OCI-LY7 (cell line): Measurements from ENCODE around the gene KCNMA1. TPM values are rescaled to one million over a fixed set of nuclear protein-coding genes. Genes with fewer than 3 reads are reported as not detected.
"Not testable (repeated sequence)": the region's sequence is repeated elsewhere in the genome, so short reads cannot be mapped to it uniquely, and the experiment has no call there.

Experiments
- BruUV-seq: library from RNA; stranded (reverse); fragments of 400-500 nt; replicated peaks from 2 replicates; lab custom pipeline; 2021; lab: Mats Ljungman, UMichigan
- CTCF ChIA-PET: fragments of 300-600 bp; sonication (Branson Sonifier 250); formaldehyde crosslinking; loops from one replicate; lab custom pipeline; 2022; ENCODE audit warnings: antibody characterized with exemption; ENCODE audit not compliant: unreplicated experiment; lab: Charles Lee
- POLR2A ChIA-PET: fragments of 300-600 bp; sonication (Branson Sonifier 250); formaldehyde crosslinking; loops from one replicate; lab custom pipeline; 2022; ENCODE audit warnings: antibody characterized with exemption; lab: Charles Lee
- DNase-seq: peaks from one replicate; pipeline ENCODE4 v3.0.0-alpha.2; 2015; ENCODE audit warnings: low spot score
- H2AFZ ChIP-seq: fragments of 200-600 bp; sonication (generic), shearing (Covaris generic); 2 replicates; pipeline ENCODE4 v1.6.1; 2014; ENCODE audit warnings: mild to moderate bottlenecking, antibody characterized with exemption, low read length, moderate library complexity
- H3K27ac ChIP-seq: fragments of 200-600 bp; sonication (generic); 2 replicates; pipeline ENCODE4 v1.5.1; 2014; ENCODE audit warnings: mixed run types, low read depth, mild to moderate bottlenecking, moderate library complexity, low read length, inconsistent platforms; ENCODE audit not compliant: poor library complexity, severe bottlenecking
- H3K36me3 ChIP-seq: fragments of 200-600 bp; sonication (generic); 2 replicates; pipeline ENCODE4 v1.6.1; 2014; ENCODE audit warnings: mild to moderate bottlenecking, antibody characterized with exemption, low read length, moderate library complexity, mixed read lengths; ENCODE audit not compliant: insufficient read depth
- H3K4me1 ChIP-seq: fragments of 200-600 bp; sonication (generic); 2 replicates; pipeline ENCODE4 v1.5.1; 2014; ENCODE audit warnings: mild to moderate bottlenecking, low read length; ENCODE audit not compliant: insufficient read depth, poor library complexity, severe bottlenecking
- H3K4me2 ChIP-seq: fragments of 200-600 bp; sonication (generic); 2 replicates; pipeline ENCODE4 v1.6.1; 2014; ENCODE audit warnings: mild to moderate bottlenecking, low read length
- H3K4me3 ChIP-seq: fragments of 200-600 bp; sonication (generic); 2 replicates; pipeline ENCODE4 v1.5.1; 2014; ENCODE audit warnings: mild to moderate bottlenecking, low read depth, low read length; ENCODE audit not compliant: poor library complexity, severe bottlenecking
- H3K79me2 ChIP-seq: fragments of 200-600 bp; sonication (generic); 2 replicates; pipeline ENCODE4 v1.6.1; 2016; ENCODE audit warnings: low read depth, mild to moderate bottlenecking, low read length, moderate library complexity, mixed read lengths; ENCODE audit not compliant: insufficient read depth
- H3K9me2 ChIP-seq: fragments of 200-600 bp; sonication (generic); 2 replicates; pipeline ENCODE4 v1.6.1; 2016; ENCODE audit warnings: mild to moderate bottlenecking, low read length, mixed read lengths; ENCODE audit not compliant: insufficient read depth
- H3K9me3 ChIP-seq: fragments of 200-600 bp; sonication (generic); 2 replicates; pipeline ENCODE4 v1.6.1; 2014; ENCODE audit warnings: mild to moderate bottlenecking, mixed run types, low read length, mixed read lengths
- H4K20me1 ChIP-seq: fragments of 200-600 bp; sonication (generic); 2 replicates; pipeline ENCODE4 v1.6.1; 2014; ENCODE audit warnings: mild to moderate bottlenecking, antibody characterized with exemption, low read length, moderate library complexity, mixed read lengths; ENCODE audit not compliant: insufficient read depth
- CTCF ChIP-seq: fragments of 200-600 bp; sonication (generic); conservative IDR thresholded peaks from 2 replicates; pipeline ENCODE4 v1.5.1; 2014; ENCODE audit warnings: mild to moderate bottlenecking, antibody characterized with exemption, low read length, moderate library complexity, mixed read lengths
- EZH2phosphoT487 ChIP-seq: fragments of 200-600 bp; sonication (generic); IDR thresholded peaks from 2 replicates; pipeline ENCODE4 v1.6.1; 2018; ENCODE audit warnings: low read depth, borderline replicate concordance, mild to moderate bottlenecking, mixed run types, antibody characterized with exemption, low read length, moderate library complexity, mixed read lengths
- intact Hi-C: fragments of 100-400 bp; cut with micrococcal nuclease; formaldehyde crosslinking; loops from one replicate; pipeline ENCODE4 v1.10.0; 2022; ENCODE audit not compliant: unreplicated experiment
- total RNA-seq, 2 experiments: library from RNA; depleted of rRNA in 1 of 2; stranded (reverse); fragments of >200 nt in 1 of 2; shearing (Covaris generic) in 1 of 2; gene quantifications; 2 replicates each; pipeline ENCODE4 v1.2.3, GENCODE V29; 2014 to 2022

Gene KCNMA1
- total RNA-seq, 2 experiments from 2014 or later = not detected

- TF ChIP-seq CTCF (no peak), EZH2phosphoT487 (no peak)
- ChIA-PET POLR2A (no interaction called here), CTCF (no interaction called here)
- Histone ChIP-seq H3K4me2 (no peak overlapping the region), H3K9me3 (no peaks in the 10 kb centered on the region), H4K20me1 (no peaks in the 10 kb centered on the region), H2AFZ (no peak overlapping the region), H3K4me3 (no peak overlapping the region), H3K4me1 (no peaks in the 10 kb centered on the region), H3K36me3 (no peaks in the 10 kb centered on the region), H3K79me2 (no peaks in the 10 kb centered on the region), H3K9me2 (no peaks in the 10 kb centered on the region), H3K27ac (no peak overlapping the region)
- intact Hi-C loops = no loop called here
- no peak for DNase-seq
- BruUV-seq = no TSS peak
Observed at GRCh38 chr10:77520995-77521394, 116.6 kb downstream of the KCNMA1 start.

- no TSS peak for BruUV-seq
- no peaks in the 10 kb centered on the region for H4K20me1 ChIP-seq
- ChIA-PET POLR2A (no interaction called here), CTCF (no interaction called here)
- no peak overlapping the region for H3K27ac ChIP-seq
- no peak for DNase-seq
- TF ChIP-seq CTCF (no peak), EZH2phosphoT487 (no peak)
- no peaks in the 10 kb centered on the region for H3K36me3 ChIP-seq
- H3K9me3 ChIP-seq = no peaks in the 10 kb centered on the region
- H3K79me2 ChIP-seq = no peaks in the 10 kb centered on the region
- no peaks in the 10 kb centered on the region for H3K4me1 ChIP-seq
- no peak overlapping the region for H3K4me3 ChIP-seq
- no peak overlapping the region for H3K4me2 ChIP-seq
- intact Hi-C loops = no loop called here
- no peaks in the 10 kb centered on the region for H3K9me2 ChIP-seq
- no peak overlapping the region for H2AFZ ChIP-seq
Observed at GRCh38 chr10:77520290-77520689, 117.3 kb downstream of the KCNMA1 start.

GRCh38 chr10:77519791-77520190 lies 117.8 kb downstream of the KCNMA1 start:
- CTCF ChIA-PET, H3K4me1 ChIP-seq, BruUV-seq, H3K4me2 ChIP-seq, POLR2A ChIA-PET, H3K4me3 ChIP-seq, intact Hi-C loops, H3K36me3 ChIP-seq, H2AFZ ChIP-seq, H4K20me1 ChIP-seq, DNase-seq, H3K79me2 ChIP-seq, H3K9me2 ChIP-seq, H3K9me3 ChIP-seq, H3K27ac ChIP-seq: not testable (repeated sequence)
